Stimulated activated CD4-positive, alpha-beta T cell treated with anti-CD3 and anti-CD28 coated beads, Interleukin-1b, Interleukin-23, amount 100 ng/mL, for 48 hours (primary cell): Measurements from ENCODE around the gene CD151.

ENCODE experiments used
- DNase-seq: peaks from one replicate; pipeline ENCODE4 v3.0.0-alpha.2; 2020

CD151 gene

GRCh38 chr11:797296-798092, 35.3 kb upstream of the CD151 start:
- DNase-seq: peak; percentile 84

- peak; percentile 81 for DNase-seq
These were observed 34.5 kb upstream of the CD151 start, which contains the start of gene SLC25A22 for GRCh38 chr11:798093-798713. SLC25A22 (minus strand) TSS chr11:798281; CDS start chr11:795006, 3,275 bp downstream.

- no peak for DNase-seq
These were observed 33.0 kb upstream of the CD151 start for GRCh38 chr11:799641-800316.

- no peak for DNase-seq
These were observed 32.3 kb upstream of the CD151 start for GRCh38 chr11:800473-800872.

- DNase-seq: no peak
These were observed 31.5 kb upstream of the CD151 start for GRCh38 chr11:801097-801780.

DNA sequence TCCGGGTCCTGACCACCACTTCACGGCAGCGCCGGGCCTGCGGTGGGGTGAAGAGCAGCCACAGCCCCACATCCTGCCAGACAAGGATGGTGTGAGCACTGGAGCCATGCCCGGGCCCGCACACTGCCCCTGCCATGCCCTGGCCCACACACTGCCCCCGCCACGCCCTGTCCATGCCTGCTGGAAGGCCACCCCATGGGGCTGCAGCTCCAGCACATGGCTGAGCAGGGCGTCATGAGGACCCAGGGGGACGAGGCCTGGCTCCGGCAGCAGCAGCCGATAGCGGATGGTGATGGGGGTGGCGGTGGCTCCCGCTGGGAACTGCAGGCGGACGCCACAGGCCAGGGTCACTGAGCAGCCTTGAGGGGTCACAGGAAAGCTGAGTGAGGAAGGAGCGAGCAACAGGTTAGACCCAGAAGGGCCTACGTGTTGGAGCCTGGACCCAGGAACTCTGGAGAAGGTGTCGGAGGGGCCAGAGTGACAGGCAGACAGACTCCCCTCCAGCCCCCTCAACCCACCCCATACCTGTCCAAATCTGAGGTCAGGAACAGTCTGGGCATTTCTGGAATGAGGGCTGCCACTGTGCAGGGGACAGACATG, 30.6 kb upstream of the CD151 start:
- DNase-seq: no peak

DNA sequence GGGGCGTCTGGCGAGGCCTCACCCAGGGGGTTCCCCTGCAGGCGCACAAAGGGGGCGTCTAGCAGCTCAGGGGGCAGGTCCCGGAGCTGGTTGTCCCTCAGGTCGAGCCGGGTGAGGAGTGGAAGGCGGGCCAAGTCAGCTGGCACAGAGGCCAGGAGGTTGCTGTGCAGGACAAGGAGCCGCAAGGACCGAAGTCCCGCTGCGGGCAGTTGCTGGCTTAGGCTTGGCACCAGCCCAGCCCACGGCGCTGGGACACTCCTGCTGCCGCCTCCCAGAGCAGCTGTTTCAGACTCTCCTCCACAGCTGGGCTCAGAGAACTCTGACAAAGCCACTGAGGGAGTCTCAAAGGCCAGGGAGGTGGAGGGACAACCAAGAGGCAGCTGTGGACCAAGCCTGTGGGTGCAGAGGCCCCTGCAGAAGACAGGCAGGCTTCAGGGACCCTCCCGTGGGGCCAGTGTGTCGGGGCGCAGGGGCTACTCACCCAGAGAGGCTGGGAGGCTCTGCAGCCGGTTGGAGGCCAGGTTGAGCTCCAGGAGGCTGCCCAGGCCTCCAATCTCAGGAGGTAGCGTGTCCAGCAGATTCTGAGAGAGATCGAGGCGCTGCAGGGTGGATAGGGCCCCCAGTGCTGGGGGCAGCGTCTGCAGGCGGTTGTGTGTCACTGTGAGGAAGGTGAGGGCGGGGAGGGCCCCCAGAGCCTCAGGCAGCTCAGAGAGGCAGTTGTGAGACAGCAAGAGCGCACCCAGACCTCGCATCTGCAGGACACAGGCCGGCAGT, 29.9 kb upstream of the CD151 start:
- DNase-seq: no peak

DNA sequence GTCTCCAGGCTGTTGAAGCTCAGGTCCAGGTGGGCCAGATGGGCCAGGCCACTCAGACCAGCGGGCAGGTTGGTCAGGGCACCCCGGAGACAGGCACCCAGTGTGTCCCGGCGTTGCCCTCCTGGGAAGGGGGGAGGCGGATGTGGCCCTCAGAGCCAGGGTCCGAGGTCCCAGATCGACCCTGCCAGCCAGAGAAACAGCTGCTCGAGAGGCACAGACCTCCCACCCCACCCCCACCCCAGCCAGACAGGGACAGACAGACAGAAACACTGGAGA, 29.3 kb upstream of the CD151 start:
- DNase-seq: no peak

- no peak for DNase-seq
These were observed 28.8 kb upstream of the CD151 start for GRCh38 chr11:803770-804598.

DNA sequence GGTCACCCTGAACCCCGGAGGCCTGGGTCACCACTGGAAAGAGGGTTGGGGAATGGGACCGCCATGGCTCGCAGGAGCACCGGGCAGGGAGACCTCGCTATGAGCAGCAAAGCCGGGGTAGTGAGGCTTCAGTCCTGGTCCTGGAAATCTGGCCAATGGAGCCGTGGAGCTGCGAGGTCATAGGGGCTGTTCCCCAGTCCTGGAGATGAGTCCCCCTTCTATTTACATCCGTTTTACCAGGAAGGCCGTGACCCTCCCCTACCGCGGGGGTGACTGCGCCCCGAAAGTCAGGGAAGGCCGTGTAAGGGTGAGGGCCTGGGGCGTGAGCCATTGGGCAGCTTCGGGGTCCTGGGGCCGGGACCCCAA, 28.2 kb upstream of the CD151 start:
- no peak for DNase-seq

- no peak for DNase-seq
These were observed 24.1 kb upstream of the CD151 start for GRCh38 chr11:808427-809286.

- DNase-seq: peak; percentile 97
These were observed 23.3 kb upstream of the CD151 start, which contains the start of gene RPLP2 for GRCh38 chr11:809287-810039. RPLP2 (plus strand) TSS chr11:809967; CDS start chr11:810235, 268 bp downstream.

DNA sequence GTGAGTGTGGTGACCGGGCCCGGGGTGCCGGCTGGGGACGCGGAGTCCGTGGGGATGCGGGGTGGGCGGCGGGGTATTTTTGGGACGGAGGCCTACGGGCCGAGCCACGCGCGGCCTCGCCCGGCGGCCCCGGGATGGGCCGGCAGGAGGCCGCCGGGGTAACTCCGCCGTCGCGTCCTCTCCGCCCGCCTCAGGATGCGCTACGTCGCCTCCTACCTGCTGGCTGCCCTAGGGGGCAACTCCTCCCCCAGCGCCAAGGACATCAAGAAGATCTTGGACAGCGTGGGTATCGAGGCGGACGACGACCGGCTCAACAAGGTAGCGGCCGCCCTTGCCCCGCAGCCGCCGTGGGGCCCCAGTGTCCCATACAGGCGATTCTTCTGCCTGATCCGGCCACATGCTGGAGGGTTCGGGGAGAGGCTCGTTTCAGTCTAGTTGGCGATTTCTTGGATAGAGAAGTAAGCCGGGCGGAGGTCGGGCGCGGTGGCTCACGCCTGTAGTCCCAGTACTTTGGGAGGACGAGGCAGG, 22.6 kb upstream of the CD151 start:
- no peak for DNase-seq

DNA sequence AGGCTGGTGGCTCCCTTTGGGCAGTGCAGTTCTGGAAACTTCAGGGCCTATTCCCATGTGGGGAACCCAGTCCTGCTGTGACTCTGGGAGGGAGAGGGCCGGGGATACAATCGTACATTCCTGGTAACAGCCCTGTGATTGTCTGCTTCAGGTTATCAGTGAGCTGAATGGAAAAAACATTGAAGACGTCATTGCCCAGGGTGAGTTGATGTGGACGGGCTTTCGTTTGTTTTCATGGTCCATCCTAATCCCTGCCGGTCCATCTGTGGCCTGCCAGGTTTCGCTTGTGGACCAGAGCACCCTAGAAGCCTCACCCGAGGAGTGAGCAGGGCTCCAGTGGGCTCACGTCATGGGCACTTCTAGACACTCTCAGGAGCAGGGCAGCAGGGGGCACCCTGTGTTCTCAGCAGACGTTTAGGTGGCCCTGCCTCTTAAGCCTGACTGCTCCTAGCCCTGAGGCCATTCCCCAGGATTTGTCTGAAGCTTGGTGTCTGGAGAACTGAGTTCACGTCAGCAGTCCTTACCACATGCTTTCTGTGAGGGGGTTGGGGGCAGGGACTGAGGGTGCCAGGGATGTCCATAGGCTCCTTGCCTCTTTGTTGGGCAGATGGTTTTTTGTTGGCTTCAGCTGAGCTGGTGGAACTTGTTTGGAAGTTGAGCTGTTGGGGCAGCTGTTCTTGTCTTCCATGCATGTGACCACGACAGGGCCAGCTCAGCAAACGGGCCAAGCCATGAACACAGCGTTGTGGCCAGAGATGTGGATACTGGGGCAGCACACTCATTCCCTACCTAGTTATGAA, 21.1 kb upstream of the CD151 start:
- DNase-seq: no peak

GRCh38 chr11:812390-812789, 20.4 kb upstream of the CD151 start:
- no peak for DNase-seq

DNA sequence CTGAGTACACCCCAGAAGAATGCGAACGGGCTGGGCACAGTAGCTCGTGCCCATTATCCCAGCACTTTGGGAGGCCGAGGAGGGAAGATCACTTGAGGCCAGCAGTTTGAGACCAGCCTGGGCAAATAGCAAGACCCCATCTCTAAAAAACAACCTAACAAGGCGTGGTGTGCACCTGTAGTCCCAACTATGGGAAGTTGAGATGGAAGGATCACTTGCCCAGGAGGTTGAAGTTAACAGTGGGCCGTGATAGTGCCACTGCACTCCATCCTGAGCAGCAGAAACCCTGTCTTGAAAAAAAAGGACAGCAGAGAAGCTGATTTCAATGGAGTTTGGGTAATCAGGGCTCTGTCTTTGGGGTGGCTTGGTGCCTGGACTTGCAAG, 19.7 kb upstream of the CD151 start:
- DNase-seq: no peak

GRCh38 chr11:813456-814096, 19.2 kb upstream of the CD151 start:
- no peak for DNase-seq
